GM12878 (cell line): Measurements from ENCODE around the gene ANAPC2. TPM values are rescaled to one million over a fixed set of nuclear protein-coding genes. Genes with fewer than 3 reads are reported as not detected.

Experiments used
- ATAC-seq: fragments of 200-7000 bp; cut with Tn5 transposase; 3 replicates; pipeline ENCODE4 v1.9.1; 2020; ENCODE audit warnings: mild to moderate bottlenecking, moderate library complexity
- BruUV-seq: library from RNA; stranded (reverse); fragments of 400-500 nt; replicated peaks from 2 replicates; lab custom pipeline; 2021; lab: Mats Ljungman, UMichigan
- CTCF ChIA-PET: fragments of 300-600 bp; sonication (Branson Sonifier 250); formaldehyde crosslinking; extraction: SDS; loops from one replicate; lab custom pipeline; 2021; ENCODE audit warnings: inconsistent platforms; lab: Yijun Ruan, JAX
- POLR2A ChIA-PET: fragments of 350-600 bp; formaldehyde crosslinking; extraction: SDS; loops from one replicate; lab custom pipeline; 2021; ENCODE audit warnings: inconsistent platforms; lab: Charles Lee
- RAD21 ChIA-PET: fragments of 300-600 bp; sonication (Branson Sonifier 250); formaldehyde crosslinking; loops from one replicate; lab custom pipeline; 2023; ENCODE audit warnings: antibody characterized with exemption; ENCODE audit not compliant: unreplicated experiment; lab: Charles Lee
- SMC1A ChIA-PET: fragments of 300-600 bp; sonication (Branson Sonifier 250); formaldehyde crosslinking; loops from one replicate; lab custom pipeline; 2023; ENCODE audit not compliant: unreplicated experiment, uncharacterized antibody; lab: Charles Lee
- DNase-seq: peaks from one replicate; pipeline ENCODE4 v3.0.0-alpha.2; 2011; ENCODE audit warnings: low read depth, low spot score
- FAIRE-seq: peaks from 3 replicates; lab custom pipeline; 2011; peaks lifted over from hg19 to GRCh38; lab: Jason Lieb, UNC
- H2AFZ ChIP-seq: 2 replicates; pipeline ENCODE4 v1.6.0; 2011; ENCODE audit warnings: low read depth, low read length, control low read depth; ENCODE audit not compliant: control insufficient read depth
- H3K27ac ChIP-seq: 2 replicates; pipeline ENCODE4 v1.5.1; 2011; ENCODE audit warnings: control low read depth; ENCODE audit not compliant: control insufficient read depth, insufficient read depth
- H3K27me3 ChIP-seq, 2 experiments: replicated peaks in 1 of 2; 2 replicates each; pipeline versions ENCODE4 v1.6.0 to v1.6.1; 2011; ENCODE audit warnings: low read length in 1 of 2; ENCODE audit not compliant: control insufficient read depth in 2 of 2, insufficient read depth in 2 of 2
- H3K36me3 ChIP-seq, 2 experiments: 2 replicates each; pipeline ENCODE4 v1.5.1; 2011; ENCODE audit warnings: low read length in 1 of 2; ENCODE audit not compliant: control insufficient read depth in 2 of 2, insufficient read depth in 2 of 2
- H3K4me1 ChIP-seq: 2 replicates; pipeline ENCODE4 v1.6.1; 2011; ENCODE audit warnings: mild to moderate bottlenecking, low read length, moderate library complexity, mixed read lengths; ENCODE audit not compliant: control insufficient read depth, insufficient read depth
- H3K4me2 ChIP-seq: 2 replicates; pipeline ENCODE4 v1.6.0; 2011; ENCODE audit warnings: control low read depth; ENCODE audit not compliant: control insufficient read depth, insufficient read depth
- H3K4me3 ChIP-seq: fragments of 200-600 bp; sonication (generic); 2 replicates; pipeline ENCODE4 v1.5.1; 2016
- H3K79me2 ChIP-seq: 2 replicates; pipeline ENCODE4 v1.6.0; 2011; ENCODE audit warnings: low read length; ENCODE audit not compliant: control insufficient read depth, insufficient read depth
- H3K9ac ChIP-seq: 2 replicates; pipeline ENCODE4 v1.8.0; 2011; ENCODE audit warnings: low read length, control low read depth, mixed read lengths; ENCODE audit not compliant: control insufficient read depth, insufficient read depth
- H3K9me3 ChIP-seq: replicated peaks from 3 replicates; pipeline ENCODE4 v1.5.1; 2011; ENCODE audit warnings: mild to moderate bottlenecking, low read length; ENCODE audit not compliant: control insufficient read depth, insufficient read depth
- H4K20me1 ChIP-seq: 2 replicates; pipeline ENCODE4 v1.6.0; 2011; ENCODE audit not compliant: control insufficient read depth, insufficient read depth
- CHD4 ChIP-seq: fragments of 200-600 bp; sonication (generic); IDR thresholded peaks from 2 replicates; pipeline ENCODE4 v1.6.1; 2016; ENCODE audit warnings: mild to moderate bottlenecking
- CTCF ChIP-seq, 3 experiments: IDR thresholded peaks in 2 of 3; conservative IDR thresholded peaks in 1 of 3; 2 replicates each; pipeline ENCODE4 v1.5.1; 2011; ENCODE audit warnings: low read depth in 3 of 3, low read length in 3 of 3, mild to moderate bottlenecking in 3 of 3, control low read depth in 2 of 3, moderate library complexity in 2 of 3, inconsistent platforms in 1 of 3, mixed read lengths in 1 of 3; ENCODE audit not compliant: control insufficient read depth in 2 of 3, insufficient read depth in 1 of 3; ENCODE audit errors: extremely low read depth in 1 of 3
- EED ChIP-seq: sonication (generic); IDR thresholded peaks from 2 replicates; pipeline ENCODE4 v1.6.1; 2016; ENCODE audit warnings: antibody characterized with exemption, low read depth
- GATAD2B ChIP-seq: fragments of 450-650 bp; conservative IDR thresholded peaks from 2 replicates; pipeline ENCODE4 v1.6.1; 2017; ENCODE audit warnings: low read depth, mild to moderate bottlenecking, moderate library complexity
- HCFC1 ChIP-seq: fragments of 150-350 bp; IDR thresholded peaks from 2 replicates; pipeline ENCODE4 v1.6.1; 2014; ENCODE audit warnings: low read length
- IRF4 ChIP-seq: IDR thresholded peaks from 2 replicates; pipeline ENCODE4 v1.6.1; 2011; ENCODE audit warnings: low read depth, low read length
- MTA2 ChIP-seq: fragments of 450-650 bp; IDR thresholded peaks from 2 replicates; pipeline ENCODE4 v1.6.1; 2016; ENCODE audit warnings: low read depth, mild to moderate bottlenecking, moderate library complexity
- RB1 ChIP-seq: fragments of 450-650 bp; formaldehyde crosslinking; IDR thresholded peaks from 2 replicates; pipeline ENCODE4 v1.6.1; 2017; ENCODE audit warnings: mild to moderate bottlenecking, borderline replicate concordance
- SMAD1 ChIP-seq: fragments of 450-650 bp; IDR thresholded peaks from 2 replicates; pipeline ENCODE4 v1.6.1; 2018; ENCODE audit warnings: mild to moderate bottlenecking, low read depth; ENCODE audit not compliant: partially characterized antibody
- SREBF2 ChIP-seq: IDR thresholded peaks from 2 replicates; pipeline ENCODE4 v1.6.1; 2012; ENCODE audit warnings: mild to moderate bottlenecking, low read length
- ZBTB11 ChIP-seq: fragments of 450-650 bp; formaldehyde crosslinking; IDR thresholded peaks from 2 replicates; pipeline ENCODE4 v1.5.0; 2022; ENCODE audit warnings: mild to moderate bottlenecking, missing genetic modification characterization
- ZBTB4 ChIP-seq: fragments of 450-650 bp; formaldehyde crosslinking; IDR thresholded peaks from 2 replicates; pipeline ENCODE4 v1.4.0; 2022; ENCODE audit warnings: mild to moderate bottlenecking, moderate library complexity
- ZNF622 ChIP-seq: fragments of 450-650 bp; IDR thresholded peaks from 2 replicates; pipeline ENCODE4 v1.6.1; 2017; ENCODE audit warnings: mild to moderate bottlenecking, inconsistent platforms
- WGBS: methylation state at CpG from one replicate; pipeline ENCODE4 v1.1.6; 2016; ENCODE audit warnings: low lambda C conversion rate; ENCODE audit not compliant: insufficient replicate concordance, insufficient coverage; ENCODE audit errors: missing lambda C conversion rate; 5-methylcytosine and 5-hydroxymethylcytosine counted together
- in situ Hi-C: fragments of 300-500 bp; cut with MboI; formaldehyde crosslinking; loops from 9 replicates; pipeline ENCODE4 v1.14.3; 2018; ENCODE audit warnings: mixed read lengths
- intact Hi-C: fragments of 100-400 bp; cut with micrococcal nuclease; formaldehyde crosslinking; loops from one replicate; pipeline ENCODE4 v1.14.2; 2022; ENCODE audit not compliant: unreplicated experiment
- polyA plus RNA-seq, 11 experiments: library from polyadenylated mRNA; depleted of rRNA in 4 of 11; unstranded in 6 of 11; stranded (reverse) in 5 of 11; fragments of >200 nt; fragmentation: Nextera tagmentation in 4 of 11; fragmentation: Illumina TruSeq in 1 of 11; extraction: Ambion mirVana in 4 of 11; extraction: Trizol in 1 of 11; gene quantifications; 1 replicate in 1 of 11; 2 replicates in 10 of 11; pipeline versions ENCODE4 v1.2.1 to v1.2.3, GENCODE V29; 2011 to 2016; ENCODE audit warnings: inconsistent platforms in 2 of 11, missing spikeins in 2 of 11, low read depth in 1 of 11
- total RNA-seq, 4 experiments: library from RNA; depleted of rRNA in 3 of 4; stranded (reverse); fragments of >200 nt in 3 of 4; fragmentation: Illumina TruSeq in 1 of 4; extraction: Trizol in 1 of 4; gene quantifications; 2 replicates each; pipeline versions ENCODE4 v1.2.1 to v1.2.3, GENCODE V29; 2013 to 2021

The ANAPC2 gene
- total and polyA plus RNA-seq, 10 of the 15 experiments (the other 5 are each of a cell fraction or from before 2014, with no cell fraction given): 0.03 to 65.2 (median 20.5) TPM

GRCh38 chr9:137185921-137186320, 2.4 kb downstream of the ANAPC2 start (continued):
- TF ChIP-seq ZBTB11 (no peak), MTA2 (no peak), RB1 (no peak)

GRCh38 chr9:137184881-137185660, 3.3 kb downstream of the ANAPC2 start:
- Histone ChIP-seq H2AFZ (no peak overlapping the region), H3K27ac (no peak overlapping the region), H3K79me2 (peaks cover 30% of the 10 kb centered on the region), H3K36me3 (peaks cover 7 to 25% of the 10 kb centered on the region in 2 experiments), H4K20me1 (peaks cover 7% of the 10 kb centered on the region; the same call in 1 of the 2 replicates), H3K9me3 (no peaks in the 10 kb centered on the region), H3K9ac (no peak overlapping the region), H3K27me3 (no peaks in the 10 kb centered on the region), H3K4me3 (no peak overlapping the region), H3K4me1 (peaks cover 22% of the 10 kb centered on the region), H3K4me2 (no peak overlapping the region)
- SMC1A ChIA-PET: no interaction called here
- DNase-seq (no peak), ATAC-seq (no peak), FAIRE-seq (no peak)
- POLR2A ChIA-PET: no interaction called here
- in situ Hi-C loops: no loop called here
- RAD21 ChIA-PET: no interaction called here
- TF ChIP-seq SMAD1 (no peak), CTCF (IDR thresholded peaks at IDR 0.05 in 2 of 3, conservative IDR thresholded peaks at IDR 0.05 in 1 of 3; ENCODE audit: control insufficient read depth in 2 of 3, extremely low read depth in 1 of 3, insufficient read depth in 1 of 3, low read depth in 3 of 3, low read length in 3 of 3) (no peak), HCFC1 (no peak), EED (no peak), ZBTB4 (CRISPR knock-in tag) (no peak), IRF4 (no peak), CHD4 (no peak), GATAD2B (no peak), SREBF2 (no peak), ZNF622 (no peak)
- no TSS peak for BruUV-seq
- intact Hi-C loops: loop anchor here (5.0 kb wide), 2 partner anchors 37 to 58 kb away; partner anchors contain the start of gene RNF208
- CTCF ChIA-PET: no interaction called here
- 90% methylated on average over 46 of the region's 48 CpGs for WGBS
